K562 (cell line): ENCODE data around the gene SUMO3. TPM values are rescaled to one million over a fixed set of nuclear protein-coding genes. Genes with fewer than 3 reads are reported as not detected.

Experiments
- CCAR2 ChIP-seq: fragments of 200-400 bp; formaldehyde crosslinking; IDR thresholded peaks from 2 replicates; pipeline ENCODE4 v1.6.1; 2017; ENCODE audit warnings: mild to moderate bottlenecking, low read depth, low read length
- DIDO1 ChIP-seq: fragments of 450-650 bp; IDR thresholded peaks from 2 replicates; pipeline ENCODE4 v1.6.1; 2016; ENCODE audit warnings: low read depth, missing biosample characterization, missing genetic modification characterization
- GTF2F1 ChIP-seq: IDR thresholded peaks from 2 replicates; pipeline ENCODE4 v1.6.1; 2011; ENCODE audit warnings: low read depth, low read length, improper control_type of control experiment
- NFIC ChIP-seq: fragments of 450-650 bp; IDR thresholded peaks from 2 replicates; pipeline ENCODE4 v1.6.1; 2017; ENCODE audit warnings: mild to moderate bottlenecking, inconsistent platforms
- NR4A1 ChIP-seq, 2 experiments: fragments of 250-450 bp in 1 of 2; fragments of 450-650 bp in 1 of 2; sonication (Bioruptor Pico) in 1 of 2; IDR thresholded peaks; 2 replicates each; pipeline versions ENCODE4 v1.4.0 to v1.6.1; 2016 to 2020; ENCODE audit warnings: mild to moderate bottlenecking in 2 of 2, missing compliant biosample characterization in 1 of 2, missing genetic modification characterization in 1 of 2, moderate library complexity in 1 of 2
- NRF1 ChIP-seq, 2 experiments: fragments of 450-650 bp; IDR thresholded peaks in 1 of 2; conservative IDR thresholded peaks in 1 of 2; 2 replicates each; pipeline ENCODE4 v1.6.1; 2014; ENCODE audit warnings: mild to moderate bottlenecking in 2 of 2
- RBM22 ChIP-seq: fragments of 200-400 bp; formaldehyde crosslinking; IDR thresholded peaks from 2 replicates; pipeline ENCODE4 v1.6.1; 2018; ENCODE audit warnings: low read length, low read depth; ENCODE audit not compliant: poor library complexity, severe bottlenecking
- ZNF12 ChIP-seq: sonication (generic); formaldehyde crosslinking; IDR thresholded peaks from 2 replicates; pipeline ENCODE4 v1.4.0; 2020; ENCODE audit warnings: mild to moderate bottlenecking, missing genetic modification reagents
- ZNF263 ChIP-seq: sonication (generic); formaldehyde crosslinking; IDR thresholded peaks from 2 replicates; pipeline ENCODE4 v1.8.0; 2022; ENCODE audit warnings: mild to moderate bottlenecking, missing genetic modification reagents, borderline replicate concordance
- ZNF384 ChIP-seq: IDR thresholded peaks from 2 replicates; pipeline ENCODE4 v1.6.1; 2012; ENCODE audit warnings: low read depth, low read length, improper control_type of control experiment
- ZNF584 ChIP-seq: fragments of 200-800 bp; sonication (Bioruptor generic); IDR thresholded peaks from 2 replicates; pipeline ENCODE4 v1.6.1; 2016; ENCODE audit warnings: low read depth, mild to moderate bottlenecking, missing genetic modification characterization, missing compliant biosample characterization
- ZNF589 ChIP-seq: fragments of 200-800 bp; sonication (Bioruptor generic); IDR thresholded peaks from 2 replicates; pipeline ENCODE4 v1.6.1; 2016; ENCODE audit warnings: low read depth, missing genetic modification characterization, missing compliant biosample characterization
- ZNF644 ChIP-seq: fragments of 200-800 bp; sonication (Bioruptor generic); IDR thresholded peaks from 2 replicates; pipeline ENCODE4 v1.6.1; 2016; ENCODE audit warnings: low read depth, missing genetic modification characterization, missing compliant biosample characterization
- polyA plus RNA-seq, 8 experiments: library from polyadenylated mRNA; depleted of rRNA in 4 of 8; stranded (reverse) in 5 of 8; unstranded in 3 of 8; fragments of >200 nt; fragmentation: Nextera tagmentation in 2 of 8; fragmentation: Illumina TruSeq in 1 of 8; extraction: Ambion mirVana in 2 of 8; extraction: Trizol in 1 of 8; gene quantifications; 2 replicates each; pipeline versions ENCODE4 v1.2.1 to v1.2.3, GENCODE V29; 2011 to 2014; ENCODE audit warnings: inconsistent platforms in 1 of 8, missing spikeins in 1 of 8
- total RNA-seq, 7 experiments: library from RNA; depleted of rRNA in 6 of 7; stranded (reverse); fragments of >200 nt in 6 of 7; fragmentation: Illumina TruSeq in 2 of 7; extraction: Trizol in 2 of 7; gene quantifications; 2 replicates each; pipeline versions ENCODE4 v1.2.1 to v1.2.3, GENCODE V29; 2011 to 2021; ENCODE audit warnings: low replicate concordance in 1 of 7
- TF ChIP-seq, protein P1 (sequence below): fragments of 250-450 bp; sonication (Bioruptor Pico); IDR thresholded peaks from 2 replicates; pipeline ENCODE4 v1.4.0; 2020; ENCODE audit warnings: borderline replicate concordance
- TF ChIP-seq, protein P2 (sequence below): sonication (generic); IDR thresholded peaks from 2 replicates; pipeline ENCODE4 v1.6.1; 2016
- TF ChIP-seq, protein P3 (sequence below): sonication (generic); formaldehyde crosslinking; IDR thresholded peaks from 2 replicates; pipeline ENCODE4 v1.8.0; 2022; ENCODE audit warnings: missing genetic modification reagents, mild to moderate bottlenecking, moderate library complexity, borderline replicate concordance
- TF ChIP-seq, protein P4 (sequence below): fragments of 250-450 bp; sonication (Bioruptor Pico); IDR thresholded peaks from 2 replicates; pipeline ENCODE4 v1.5.0; 2021; ENCODE audit warnings: mild to moderate bottlenecking, moderate library complexity
- TF ChIP-seq, protein P5 (sequence below), 2 experiments: fragments of 450-650 bp in 1 of 2; sonication (generic) in 1 of 2; formaldehyde crosslinking in 1 of 2; IDR thresholded peaks in 1 of 2; conservative IDR thresholded peaks in 1 of 2; 2 replicates each; pipeline versions ENCODE4 v1.6.1 to v1.8.1; 2016 to 2023; ENCODE audit warnings: mild to moderate bottlenecking in 2 of 2, moderate library complexity in 2 of 2, inconsistent platforms in 1 of 2, missing genetic modification reagents in 1 of 2

The SUMO3 gene
- total and polyA plus RNA-seq, 9 of the 15 experiments (the other 6 are each of a cell fraction or from before 2014, with no cell fraction given) = 13.9 to 143 (median 113) TPM

DNA sequence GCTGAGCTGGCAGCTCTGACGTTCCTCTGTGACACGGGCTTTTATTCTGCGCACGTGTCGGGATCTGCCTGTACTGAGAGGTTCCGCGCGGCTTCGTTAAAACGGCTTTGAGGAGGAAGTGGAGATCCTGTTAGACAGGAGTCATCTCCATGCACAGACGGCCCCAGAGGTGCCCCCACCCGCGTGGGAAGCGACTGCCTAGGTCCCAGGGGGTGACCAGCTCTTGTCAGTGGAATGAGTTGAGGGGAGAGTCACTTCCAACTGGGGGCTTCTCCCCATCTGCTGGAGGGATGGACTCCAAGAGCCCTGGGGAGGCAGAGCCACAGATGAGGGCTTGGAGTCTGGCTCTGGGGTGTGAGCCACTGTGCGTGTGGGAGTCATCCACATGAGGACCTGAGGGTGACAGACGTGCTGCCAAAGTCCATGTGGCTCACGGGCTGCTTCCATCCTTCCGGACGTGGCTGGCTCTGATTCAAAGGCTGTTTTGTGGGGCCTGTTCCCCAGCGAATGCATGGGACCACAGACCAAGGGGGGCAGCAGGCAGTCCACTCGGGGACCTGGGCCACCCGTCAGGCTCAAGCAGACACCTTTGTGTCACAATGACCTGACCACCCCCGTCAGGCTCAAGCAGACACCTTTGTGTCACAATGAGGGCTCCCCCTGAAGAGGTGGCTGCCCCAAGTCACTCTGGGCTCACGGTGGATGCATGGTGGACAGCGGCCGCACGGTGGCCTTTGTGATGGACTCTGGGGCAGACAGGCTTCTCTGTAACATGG is 28.8 kb upstream of the SUMO3 start (continued):
- TF ChIP-seq, protein P1, sequence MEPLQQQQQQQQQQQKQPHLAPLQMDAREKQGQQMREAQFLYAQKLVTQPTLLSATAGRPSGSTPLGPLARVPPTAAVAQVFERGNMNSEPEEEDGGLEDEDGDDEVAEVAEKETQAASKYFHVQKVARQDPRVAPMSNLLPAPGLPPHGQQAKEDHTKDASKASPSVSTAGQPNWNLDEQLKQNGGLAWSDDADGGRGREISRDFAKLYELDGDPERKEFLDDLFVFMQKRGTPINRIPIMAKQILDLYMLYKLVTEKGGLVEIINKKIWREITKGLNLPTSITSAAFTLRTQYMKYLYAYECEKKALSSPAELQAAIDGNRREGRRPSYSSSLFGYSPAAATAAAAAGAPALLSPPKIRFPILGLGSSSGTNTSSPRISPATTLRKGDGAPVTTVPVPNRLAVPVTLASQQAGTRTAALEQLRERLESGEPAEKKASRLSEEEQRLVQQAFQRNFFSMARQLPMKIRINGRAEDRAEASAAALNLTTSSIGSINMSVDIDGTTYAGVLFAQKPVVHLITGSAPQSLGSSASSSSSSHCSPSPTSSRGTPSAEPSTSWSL (CRISPR knock-in tag) = 0 out of 2 replicates have a peak, but pooled peaks have one; percentile 49
- no peak for TF ChIP-seq ZNF12 (CRISPR knock-in tag)
- no peak for TF ChIP-seq GTF2F1
- TF ChIP-seq ZNF589 (CRISPR knock-in tag) = no peak
- no peak for TF ChIP-seq CCAR2
- no peak for TF ChIP-seq ZNF644 (tag)
- TF ChIP-seq ZNF384 = no peak
- TF ChIP-seq DIDO1 (tag) = no peak
- peak; percentile 59 to 70 for TF ChIP-seq NRF1 (conservative IDR thresholded peaks at IDR 0.05 in 1 of 2, IDR thresholded peaks at IDR 0.05 in 1 of 2)
- TF ChIP-seq ZNF263 (CRISPR knock-in tag) = no peak
- no peak for TF ChIP-seq NR4A1 (CRISPR knock-in tag; IDR thresholded peaks at IDR 0.05)
- no peak for TF ChIP-seq NR4A1 (tag; IDR thresholded peaks at IDR 0.05)
- TF ChIP-seq, protein P2, sequence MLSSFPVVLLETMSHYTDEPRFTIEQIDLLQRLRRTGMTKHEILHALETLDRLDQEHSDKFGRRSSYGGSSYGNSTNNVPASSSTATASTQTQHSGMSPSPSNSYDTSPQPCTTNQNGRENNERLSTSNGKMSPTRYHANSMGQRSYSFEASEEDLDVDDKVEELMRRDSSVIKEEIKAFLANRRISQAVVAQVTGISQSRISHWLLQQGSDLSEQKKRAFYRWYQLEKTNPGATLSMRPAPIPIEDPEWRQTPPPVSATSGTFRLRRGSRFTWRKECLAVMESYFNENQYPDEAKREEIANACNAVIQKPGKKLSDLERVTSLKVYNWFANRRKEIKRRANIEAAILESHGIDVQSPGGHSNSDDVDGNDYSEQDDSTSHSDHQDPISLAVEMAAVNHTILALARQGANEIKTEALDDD = no peak
- TF ChIP-seq, protein P3, sequence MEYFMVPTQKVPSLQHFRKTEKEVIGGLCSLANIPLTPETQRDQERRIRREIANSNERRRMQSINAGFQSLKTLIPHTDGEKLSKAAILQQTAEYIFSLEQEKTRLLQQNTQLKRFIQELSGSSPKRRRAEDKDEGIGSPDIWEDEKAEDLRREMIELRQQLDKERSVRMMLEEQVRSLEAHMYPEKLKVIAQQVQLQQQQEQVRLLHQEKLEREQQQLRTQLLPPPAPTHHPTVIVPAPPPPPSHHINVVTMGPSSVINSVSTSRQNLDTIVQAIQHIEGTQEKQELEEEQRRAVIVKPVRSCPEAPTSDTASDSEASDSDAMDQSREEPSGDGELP = no peak; the same call in 1 of the 2 replicates
- no peak for TF ChIP-seq ZNF584 (CRISPR knock-in tag)
- TF ChIP-seq RBM22 = peak; percentile 18
- TF ChIP-seq NFIC = 0 out of 2 replicates have a peak, but pooled peaks have one; percentile 17
- TF ChIP-seq, protein P4, sequence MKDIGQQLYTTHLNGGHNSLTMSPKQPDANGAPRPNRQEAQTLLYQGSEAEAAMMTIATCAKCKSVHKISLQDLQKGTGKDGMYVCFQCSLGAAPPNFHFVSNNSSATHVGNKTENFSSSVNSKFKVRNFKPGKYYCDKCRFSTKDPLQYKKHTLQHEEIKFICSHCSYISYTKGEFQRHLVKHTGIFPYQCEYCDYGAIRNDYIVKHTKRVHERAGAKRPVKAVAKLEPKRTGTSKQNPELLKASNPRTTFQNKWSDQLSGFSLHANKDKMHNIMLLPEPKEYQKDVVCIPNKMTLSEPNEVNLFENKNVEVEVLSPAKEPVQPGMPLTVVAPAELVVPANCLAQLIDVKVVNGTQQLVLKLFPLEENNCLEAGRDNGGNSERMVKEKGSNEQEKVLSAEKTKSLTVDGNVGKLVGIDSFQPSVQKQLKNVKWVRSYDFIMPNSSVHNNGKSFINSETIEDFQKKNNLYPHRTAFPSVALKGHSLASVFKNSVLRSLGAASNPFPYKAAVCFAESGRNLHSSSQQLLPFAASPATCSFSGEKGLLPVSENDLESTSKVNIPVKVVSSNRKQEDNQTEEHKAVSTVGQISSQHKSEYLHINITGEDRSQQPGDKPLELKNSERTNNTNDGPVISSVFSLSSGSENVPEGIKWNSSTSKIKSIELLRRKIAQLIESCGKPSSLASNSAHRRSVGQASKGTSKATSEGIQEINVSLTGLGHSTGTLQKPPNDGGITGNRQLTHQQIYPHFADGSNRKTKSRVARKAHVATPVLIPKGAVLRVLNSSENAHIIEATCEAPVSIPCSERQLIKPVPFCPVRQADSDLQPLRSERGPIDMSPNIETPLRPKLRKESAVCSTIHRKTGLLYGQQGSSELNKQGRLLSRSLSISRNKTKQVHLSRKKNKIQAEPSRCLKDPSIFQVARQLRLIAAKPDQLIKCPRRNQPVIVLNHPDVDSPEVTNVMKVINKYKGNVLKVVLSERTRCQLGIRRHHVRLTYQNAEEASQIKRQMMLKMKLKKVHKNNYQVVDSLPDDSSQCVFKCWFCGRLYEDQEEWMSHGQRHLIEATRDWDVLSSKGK (CRISPR knock-in tag) = no peak
- TF ChIP-seq, protein P5, sequence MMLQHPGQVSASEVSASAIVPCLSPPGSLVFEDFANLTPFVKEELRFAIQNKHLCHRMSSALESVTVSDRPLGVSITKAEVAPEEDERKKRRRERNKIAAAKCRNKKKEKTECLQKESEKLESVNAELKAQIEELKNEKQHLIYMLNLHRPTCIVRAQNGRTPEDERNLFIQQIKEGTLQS (IDR thresholded peaks at IDR 0.05) = no peak
- TF ChIP-seq, protein P5 (CRISPR knock-in tag; conservative IDR thresholded peaks at IDR 0.05) = no peak
